ENCODE data around the gene HTR2A. TPM values are rescaled to one million over a fixed set of nuclear protein-coding genes. Genes with fewer than 3 reads are reported as not detected.

Gene HTR2A
- total RNA-seq, 1 donor from 2014 or later, result not detected

GRCh38 chr13:46855664-46856063 is 41.2 kb downstream of the HTR2A start:
- no peaks in the 10 kb centered on the region for H3K36me3 ChIP-seq (ENCODE audit: insufficient read depth, low read length)
- H3K36me3 Mint-ChIP-seq (ENCODE audit: low read depth, unreplicated experiment), result no peaks in the 10 kb centered on the region
- no peaks in the 10 kb centered on the region for H3K27me3 ChIP-seq (ENCODE audit: insufficient read depth, low read length)
- peaks cover 6% of the 10 kb centered on the region for H3K27me3 Mint-ChIP-seq (ENCODE audit: low read depth, unreplicated experiment)
- no peaks in the 10 kb centered on the region for H3K9me3 Mint-ChIP-seq (ENCODE audit: unreplicated experiment)
- no peak for FAIRE-seq
- no peak overlapping the region for H3K27ac Mint-ChIP-seq (ENCODE audit: unreplicated experiment)
- no peak overlapping the region for H3K4me2 ChIP-seq (ENCODE audit: low read length)
- H3K27ac ChIP-seq (ENCODE audit: low read depth, low read length), result no peak overlapping the region
- no peaks in the 10 kb centered on the region for H3K4me1 ChIP-seq (ENCODE audit: insufficient read depth, low read length)
- DNase-seq (ENCODE audit: low read depth), result no peak
- no peak overlapping the region for H2AFZ ChIP-seq (ENCODE audit: low read depth, low read length)
- H3K79me2 ChIP-seq (ENCODE audit: insufficient read depth, low read length), result no peaks in the 10 kb centered on the region
- H3K4me1 Mint-ChIP-seq (ENCODE audit: low read depth, unreplicated experiment), result no peaks in the 10 kb centered on the region
- no peak overlapping the region for H3K9ac ChIP-seq (ENCODE audit: low read length)
- H4K20me1 ChIP-seq (ENCODE audit: insufficient read depth, low read length), result no peaks in the 10 kb centered on the region
- H3K4me3 ChIP-seq (ENCODE audit: insufficient read depth, low read depth, low read length), result no peak overlapping the region
- no peaks in the 10 kb centered on the region for H3K9me3 ChIP-seq (ENCODE audit: insufficient read depth, low read depth, low read length)
- no peak overlapping the region for H3K4me3 Mint-ChIP-seq (ENCODE audit: unreplicated experiment)
- no peak for TF ChIP-seq EZH2 (IDR thresholded peaks at IDR 0.05; ENCODE audit: insufficient read depth, low read length)
- no peak for TF ChIP-seq CTCF (IDR thresholded peaks at IDR 0.05; ENCODE audit: insufficient read depth, low read depth, low read length)

- Histone ChIP-seq H3K9ac (ENCODE audit: low read length) (no peak overlapping the region), H4K20me1 (ENCODE audit: insufficient read depth, low read length) (no peaks in the 10 kb centered on the region), H3K27ac (ENCODE audit: low read depth, low read length) (no peak overlapping the region), H3K4me3 (ENCODE audit: insufficient read depth, low read depth, low read length) (no peak overlapping the region), H3K9me3 (ENCODE audit: insufficient read depth, low read depth, low read length) (no peaks in the 10 kb centered on the region), H3K4me1 (ENCODE audit: insufficient read depth, low read length) (no peaks in the 10 kb centered on the region), H2AFZ (ENCODE audit: low read depth, low read length) (no peak overlapping the region), H3K36me3 (ENCODE audit: insufficient read depth, low read length) (no peaks in the 10 kb centered on the region), H3K4me2 (ENCODE audit: low read length) (no peak overlapping the region), H3K27me3 (ENCODE audit: insufficient read depth, low read length) (no peaks in the 10 kb centered on the region), H3K79me2 (ENCODE audit: insufficient read depth, low read length) (no peaks in the 10 kb centered on the region)
- Mint-ChIP-seq H3K27ac (ENCODE audit: unreplicated experiment) (no peak overlapping the region), H3K9me3 (ENCODE audit: unreplicated experiment) (no peaks in the 10 kb centered on the region), H3K27me3 (ENCODE audit: low read depth, unreplicated experiment) (peaks cover 6% of the 10 kb centered on the region), H3K4me3 (ENCODE audit: unreplicated experiment) (no peak overlapping the region), H3K4me1 (ENCODE audit: low read depth, unreplicated experiment) (no peaks in the 10 kb centered on the region), H3K36me3 (ENCODE audit: low read depth, unreplicated experiment) (no peaks in the 10 kb centered on the region)
- DNase-seq (ENCODE audit: low read depth) (no peak), FAIRE-seq (no peak)
- no peak for TF ChIP-seq CTCF (IDR thresholded peaks at IDR 0.05; ENCODE audit: insufficient read depth, low read depth, low read length)
- TF ChIP-seq EZH2 (IDR thresholded peaks at IDR 0.05; ENCODE audit: insufficient read depth, low read length), result no peak
These were observed 41.7 kb downstream of the HTR2A start for GRCh38 chr13:46855166-46855565.

- TF ChIP-seq CTCF (IDR thresholded peaks at IDR 0.05; ENCODE audit: insufficient read depth, low read depth, low read length) (no peak), EZH2 (IDR thresholded peaks at IDR 0.05; ENCODE audit: insufficient read depth, low read length) (no peak)
- no peak overlapping the region for H2AFZ ChIP-seq (ENCODE audit: low read depth, low read length)
These were observed 44.7 kb downstream of the HTR2A start for GRCh38 chr13:46852168-46852567.

More at GRCh38 chr13:46852168-46852567, 44.7 kb downstream of the HTR2A start:
- H3K79me2 ChIP-seq (ENCODE audit: insufficient read depth, low read length), result no peaks in the 10 kb centered on the region
- no peaks in the 10 kb centered on the region for H3K9me3 ChIP-seq (ENCODE audit: insufficient read depth, low read depth, low read length)
- no peak overlapping the region for H3K9ac ChIP-seq (ENCODE audit: low read length)
- Mint-ChIP-seq H3K36me3 (ENCODE audit: low read depth, unreplicated experiment) (no peaks in the 10 kb centered on the region), H3K4me3 (ENCODE audit: unreplicated experiment) (no peak overlapping the region), H3K4me1 (ENCODE audit: low read depth, unreplicated experiment) (no peaks in the 10 kb centered on the region), H3K9me3 (ENCODE audit: unreplicated experiment) (no peaks in the 10 kb centered on the region), H3K27ac (ENCODE audit: unreplicated experiment) (no peak overlapping the region), H3K27me3 (ENCODE audit: low read depth, unreplicated experiment) (peaks cover 6% of the 10 kb centered on the region)
- no peaks in the 10 kb centered on the region for H3K36me3 ChIP-seq (ENCODE audit: insufficient read depth, low read length)
- no peaks in the 10 kb centered on the region for H3K4me1 ChIP-seq (ENCODE audit: insufficient read depth, low read length)
- no peaks in the 10 kb centered on the region for H4K20me1 ChIP-seq (ENCODE audit: insufficient read depth, low read length)
- DNase-seq (ENCODE audit: low read depth) (no peak), FAIRE-seq (no peak)
- H3K27me3 ChIP-seq (ENCODE audit: insufficient read depth, low read length), result no peaks in the 10 kb centered on the region
- H3K4me2 ChIP-seq (ENCODE audit: low read length), result no peak overlapping the region
- H3K4me3 ChIP-seq (ENCODE audit: insufficient read depth, low read depth, low read length), result no peak overlapping the region
- no peak overlapping the region for H3K27ac ChIP-seq (ENCODE audit: low read depth, low read length)
